ENCODE measurements around the gene BRF1.
"Not testable (repeated sequence)": the region's sequence is repeated elsewhere in the genome, so short reads cannot be mapped to it uniquely, and the experiment has no call there.

BRF1 gene

GRCh38 chr14:105328678-105329390 lies 28.0 kb upstream of the BRF1 start:
- TF ChIP-seq POLR2AphosphoS5 (IDR thresholded peaks at IDR 0.05; ENCODE audit: borderline replicate concordance, low read depth, low read length): no peak
- TF ChIP-seq EZH2 (IDR thresholded peaks at IDR 0.05): no peak
- no peak for TF ChIP-seq FOXP2 (optimal IDR thresholded peaks at IDR 0.05; ENCODE audit: control extremely low read depth, extremely low read length, insufficient read depth)
- Histone ChIP-seq H3K4me3 (no peak overlapping the region), H3K27ac (no peak overlapping the region), H3K9me3 (ENCODE audit: low read depth, low read length) (no peaks in the 10 kb centered on the region), H3K36me3 (ENCODE audit: insufficient read depth, low read length) (no peaks in the 10 kb centered on the region), H3K9ac (ENCODE audit: insufficient read length) (no peak overlapping the region)
- DNase-seq (ENCODE audit: low read depth, low spot score): no peak

GRCh38 chr14:105328070-105328677 lies 27.4 kb upstream of the BRF1 start:
- Histone ChIP-seq H3K4me3 (no peak overlapping the region), H3K36me3 (ENCODE audit: insufficient read depth, low read length) (no peaks in the 10 kb centered on the region), H3K9me3 (ENCODE audit: low read depth, low read length) (no peaks in the 10 kb centered on the region), H3K9ac (ENCODE audit: insufficient read length) (no peak overlapping the region), H3K27ac (no peak overlapping the region)
- no peak for DNase-seq (ENCODE audit: low read depth, low spot score)
- TF ChIP-seq POLR2AphosphoS5 (IDR thresholded peaks at IDR 0.05; ENCODE audit: borderline replicate concordance, low read depth, low read length) (no peak), EZH2 (IDR thresholded peaks at IDR 0.05) (no peak), FOXP2 (optimal IDR thresholded peaks at IDR 0.05; ENCODE audit: control extremely low read depth, extremely low read length, insufficient read depth) (no peak)

GRCh38 chr14:105327695-105328045 lies 26.9 kb upstream of the BRF1 start:
- H3K27ac ChIP-seq; H3K9ac ChIP-seq (ENCODE audit: insufficient read length); DNase-seq (ENCODE audit: low read depth, low spot score); H3K9me3 ChIP-seq (ENCODE audit: low read depth, low read length); H3K4me3 ChIP-seq; H3K36me3 ChIP-seq (ENCODE audit: insufficient read depth, low read length): not testable (repeated sequence)

GRCh38 chr14:105326891-105327694 lies 26.3 kb upstream of the BRF1 start:
- H3K27ac ChIP-seq: no peak overlapping the region
- TF ChIP-seq POLR2AphosphoS5 (IDR thresholded peaks at IDR 0.05; ENCODE audit: borderline replicate concordance, low read depth, low read length) (no peak), FOXP2 (optimal IDR thresholded peaks at IDR 0.05; ENCODE audit: control extremely low read depth, extremely low read length, insufficient read depth) (no peak)
- H3K36me3 ChIP-seq (ENCODE audit: insufficient read depth, low read length): no peaks in the 10 kb centered on the region
- DNase-seq (ENCODE audit: low read depth, low spot score): no peak
- H3K9me3 ChIP-seq (ENCODE audit: low read depth, low read length): no peaks in the 10 kb centered on the region
- no peak overlapping the region for H3K9ac ChIP-seq (ENCODE audit: insufficient read length)
- H3K4me3 ChIP-seq: no peak overlapping the region

GRCh38 chr14:105326568-105326867 lies 25.7 kb upstream of the BRF1 start:
- Histone ChIP-seq H3K9ac (ENCODE audit: insufficient read length) (no peak overlapping the region), H3K36me3 (ENCODE audit: insufficient read depth, low read length) (no peaks in the 10 kb centered on the region), H3K9me3 (ENCODE audit: low read depth, low read length) (no peaks in the 10 kb centered on the region), H3K4me3 (no peak overlapping the region), H3K27ac (no peak overlapping the region)
- no peak for TF ChIP-seq FOXP2 (optimal IDR thresholded peaks at IDR 0.05; ENCODE audit: control extremely low read depth, extremely low read length, insufficient read depth)
- no peak for TF ChIP-seq POLR2AphosphoS5 (IDR thresholded peaks at IDR 0.05; ENCODE audit: borderline replicate concordance, low read depth, low read length)
- TF ChIP-seq EZH2 (IDR thresholded peaks at IDR 0.05): no peak
- no peak for DNase-seq (ENCODE audit: low read depth, low spot score)

GRCh38 chr14:105325716-105326567 lies 25.1 kb upstream of the BRF1 start:
- Histone ChIP-seq H3K9me3 (ENCODE audit: low read depth, low read length) (no peaks in the 10 kb centered on the region), H3K27ac (no peak overlapping the region), H3K4me3 (no peak overlapping the region), H3K36me3 (ENCODE audit: insufficient read depth, low read length) (no peaks in the 10 kb centered on the region), H3K9ac (ENCODE audit: insufficient read length) (no peak overlapping the region)
- no peak for DNase-seq (ENCODE audit: low read depth, low spot score)
- TF ChIP-seq FOXP2 (optimal IDR thresholded peaks at IDR 0.05; ENCODE audit: control extremely low read depth, extremely low read length, insufficient read depth) (no peak), EZH2 (IDR thresholded peaks at IDR 0.05) (no peak), POLR2AphosphoS5 (IDR thresholded peaks at IDR 0.05; ENCODE audit: borderline replicate concordance, low read depth, low read length) (no peak)

- no peak for DNase-seq (ENCODE audit: low read depth, low spot score)
- TF ChIP-seq POLR2AphosphoS5 (IDR thresholded peaks at IDR 0.05; ENCODE audit: borderline replicate concordance, low read depth, low read length) (no peak), FOXP2 (optimal IDR thresholded peaks at IDR 0.05; ENCODE audit: control extremely low read depth, extremely low read length, insufficient read depth) (no peak), EZH2 (IDR thresholded peaks at IDR 0.05) (no peak)
- Histone ChIP-seq H3K9me3 (ENCODE audit: low read depth, low read length) (no peaks in the 10 kb centered on the region), H3K4me3 (no peak overlapping the region), H3K9ac (ENCODE audit: insufficient read length) (no peak overlapping the region), H3K36me3 (ENCODE audit: insufficient read depth, low read length) (no peaks in the 10 kb centered on the region), H3K27ac (no peak overlapping the region)
Measured at GRCh38 chr14:105325303-105325702, 24.5 kb upstream of the BRF1 start.

GRCh38 chr14:105324871-105325270 lies 24.1 kb upstream of the BRF1 start:
- no peak overlapping the region for H3K4me3 ChIP-seq
- H3K36me3 ChIP-seq (ENCODE audit: insufficient read depth, low read length): no peaks in the 10 kb centered on the region
- DNase-seq (ENCODE audit: low read depth, low spot score): no peak
- no peak for TF ChIP-seq POLR2AphosphoS5 (IDR thresholded peaks at IDR 0.05; ENCODE audit: borderline replicate concordance, low read depth, low read length)
- no peak for TF ChIP-seq FOXP2 (optimal IDR thresholded peaks at IDR 0.05; ENCODE audit: control extremely low read depth, extremely low read length, insufficient read depth)
- TF ChIP-seq EZH2 (IDR thresholded peaks at IDR 0.05): no peak
- no peak overlapping the region for H3K27ac ChIP-seq
- no peak overlapping the region for H3K9ac ChIP-seq (ENCODE audit: insufficient read length)
- no peaks in the 10 kb centered on the region for H3K9me3 ChIP-seq (ENCODE audit: low read depth, low read length)

All from SK-N-MC (cell line).